ENCODE results near the gene EXOC1.
A peak's percentile ranks its signal among the peaks of the same experiment; 100 is the strongest.
"Not testable (repeated sequence)": the region's sequence is repeated elsewhere in the genome, so short reads cannot be mapped to it uniquely, and the experiment has no call there.

EXOC1 gene

DNA sequence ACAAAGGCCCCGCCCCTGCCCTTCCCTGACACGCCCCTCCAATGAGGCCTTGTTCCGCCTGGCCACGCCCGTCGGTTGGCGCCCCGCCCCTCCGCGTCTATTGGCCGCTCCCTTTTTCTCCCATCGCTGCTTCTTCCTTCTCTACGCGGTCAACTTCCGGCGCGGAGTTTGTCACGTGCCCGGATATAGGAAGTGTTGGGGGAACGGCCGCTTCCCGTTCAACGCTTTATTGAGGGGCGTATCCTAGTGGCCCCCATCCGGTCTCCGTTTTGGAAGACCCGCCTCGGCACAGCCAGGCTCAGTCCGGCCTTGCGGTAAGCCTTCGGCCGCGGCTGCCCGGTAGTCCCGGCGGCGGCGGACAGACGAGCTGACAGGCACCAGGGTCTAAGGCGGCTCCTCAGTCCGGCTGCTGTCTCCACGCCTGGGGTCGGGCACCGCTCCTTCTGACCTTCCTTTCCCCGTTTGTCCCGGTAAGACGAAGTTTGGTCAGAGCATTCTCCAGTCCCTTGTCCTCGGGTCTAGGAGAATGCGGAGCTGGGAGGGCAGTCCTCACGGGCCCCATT, at the start of gene EXOC1:
EXOC1 (plus strand) TSS at position 165 of the 563 bp plus-strand sequence. CDS start 4,676 bp downstream, outside the sequence.
- DNase-seq (ENCODE audit: low spot score), result peak; percentile 96

- no peak for DNase-seq (ENCODE audit: low spot score)
Observed at GRCh38 chr4:55807556-55807955, 45.9 kb upstream of the EXOC1 start.

GRCh38 chr4:55808186-55808585, 45.3 kb upstream of the EXOC1 start:
- DNase-seq (ENCODE audit: low spot score), result no peak

DNA sequence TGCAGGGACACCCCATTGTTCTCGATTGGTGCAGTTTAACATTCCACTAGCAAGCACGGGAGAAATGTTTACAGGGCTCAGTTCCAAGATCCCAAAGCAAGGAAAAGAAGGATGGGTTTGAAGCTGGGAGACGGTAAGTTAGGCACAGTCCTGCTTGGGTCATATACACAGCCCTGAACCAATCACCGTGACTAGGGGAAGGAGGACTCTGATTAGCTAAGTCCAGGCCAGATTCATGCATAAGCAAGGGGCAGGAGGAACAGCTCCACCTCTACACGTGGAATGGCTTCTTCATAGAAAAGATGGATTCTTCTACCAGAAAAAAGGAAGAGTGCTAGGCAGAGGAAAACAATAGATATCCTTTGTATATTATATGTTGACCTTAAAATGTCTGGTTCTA, 44.8 kb upstream of the EXOC1 start:
- DNase-seq (ENCODE audit: low spot score), result no peak

DNA sequence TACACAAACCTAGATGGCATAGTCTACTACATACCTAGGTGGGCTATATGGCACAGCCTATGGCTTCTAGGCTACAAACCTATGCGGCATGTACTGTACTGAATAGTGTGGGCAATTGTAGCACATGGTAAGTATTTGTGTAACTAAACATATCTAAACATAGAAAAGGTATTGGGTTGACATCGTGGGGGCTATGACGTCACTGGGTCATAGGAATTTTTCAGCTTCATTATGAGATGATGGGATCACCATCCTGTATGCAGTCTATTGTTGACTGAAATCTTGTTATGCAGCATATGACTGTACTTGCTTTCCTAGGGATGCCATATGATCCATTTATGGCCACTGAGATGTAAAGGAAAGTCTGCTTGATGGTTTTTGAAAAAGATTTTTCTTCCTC, 35.8 kb upstream of the EXOC1 start:
- DNase-seq (ENCODE audit: low spot score), result no peak

DNA sequence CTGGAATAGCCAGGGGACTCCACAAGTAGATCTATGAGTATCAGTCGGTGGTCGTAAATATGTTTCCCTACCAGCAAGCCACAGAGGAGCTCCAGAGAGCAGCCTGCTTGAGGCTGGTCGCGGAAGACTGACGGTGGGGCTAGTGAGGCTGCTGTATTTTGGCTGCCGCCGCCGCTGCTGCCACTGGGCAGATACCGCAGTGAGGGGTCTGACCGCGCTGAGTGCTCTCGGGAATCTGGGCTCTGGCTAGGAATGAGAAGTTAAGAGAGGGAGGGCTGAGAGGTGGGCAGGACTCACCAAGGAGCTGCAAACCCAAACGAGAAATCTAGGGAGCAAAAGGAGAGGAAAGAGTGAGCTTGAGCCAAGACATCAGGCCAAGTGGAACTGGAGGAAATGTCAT, 33.8 kb upstream of the EXOC1 start, which contains the start of gene EXOC1L:
EXOC1L (plus strand) TSS at position 157 of the 400 bp plus-strand sequence; CDS start at position 394, 237 bp downstream.
- peak; percentile 19 for DNase-seq (ENCODE audit: low spot score)

DNA sequence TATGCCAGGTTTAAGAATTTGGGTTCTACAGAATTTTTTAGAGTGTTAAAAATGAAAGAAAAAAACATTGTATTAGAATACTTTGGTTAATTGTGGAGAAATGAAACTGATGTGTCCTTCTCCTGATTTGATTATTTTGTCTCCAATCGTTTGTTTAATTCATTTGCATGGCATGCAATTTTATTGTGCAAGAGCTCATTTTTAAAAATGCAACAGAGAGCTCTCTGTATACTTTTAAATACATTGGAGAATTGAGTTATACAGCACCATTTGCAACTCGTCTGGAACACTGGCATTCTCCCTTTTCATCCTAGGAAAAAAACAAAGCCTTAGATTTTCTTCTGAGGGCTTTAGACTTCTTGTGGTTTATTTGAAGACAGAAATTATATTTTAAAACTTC, 33.2 kb upstream of the EXOC1 start:
- DNase-seq (ENCODE audit: low spot score), result no peak

- no peak for DNase-seq (ENCODE audit: low spot score)
Observed at GRCh38 chr4:55822329-55822728, 31.1 kb upstream of the EXOC1 start.

GRCh38 chr4:55824865-55825264, 28.6 kb upstream of the EXOC1 start:
- DNase-seq (ENCODE audit: low spot score), result no peak

DNA sequence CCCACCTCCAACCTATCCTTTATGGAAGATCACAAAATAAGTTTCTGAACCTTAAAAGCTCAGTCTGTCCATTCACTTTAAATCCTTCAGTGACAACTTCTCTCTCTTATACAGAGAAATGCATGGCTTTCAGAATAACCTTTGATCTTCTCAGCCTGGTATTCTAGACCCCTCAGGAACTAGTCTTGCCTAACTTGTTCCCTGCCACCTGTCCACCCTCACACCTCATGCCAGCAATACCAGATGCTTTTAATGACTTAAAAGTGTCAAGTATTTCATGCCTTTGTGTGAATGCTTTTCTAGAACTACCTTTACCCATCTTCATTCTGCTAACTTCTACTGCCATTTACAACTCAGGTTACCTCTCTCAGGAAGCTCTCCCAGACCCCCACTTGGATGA, 26.5 kb upstream of the EXOC1 start:
- no peak for DNase-seq (ENCODE audit: low spot score)

DNA sequence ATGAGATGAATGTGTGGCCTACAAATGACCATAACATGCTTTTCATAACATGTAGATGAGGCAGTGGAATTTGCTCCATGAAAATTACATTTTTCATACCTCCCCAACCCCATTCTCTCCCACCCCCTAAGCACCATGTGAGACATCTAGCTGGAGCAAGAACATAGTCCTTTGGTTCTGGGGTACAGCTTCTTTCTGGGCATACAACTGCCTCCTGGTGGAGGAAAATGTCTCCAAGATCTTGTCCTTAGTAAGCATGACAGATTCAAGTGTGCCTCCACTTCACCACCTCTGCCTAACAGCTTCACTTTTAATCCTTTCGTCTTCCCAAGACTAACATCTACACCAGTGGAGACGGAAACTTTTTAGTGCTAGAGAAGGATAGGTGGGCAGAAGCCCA, 25.9 kb upstream of the EXOC1 start:
- DNase-seq (ENCODE audit: low spot score), result no peak

DNA sequence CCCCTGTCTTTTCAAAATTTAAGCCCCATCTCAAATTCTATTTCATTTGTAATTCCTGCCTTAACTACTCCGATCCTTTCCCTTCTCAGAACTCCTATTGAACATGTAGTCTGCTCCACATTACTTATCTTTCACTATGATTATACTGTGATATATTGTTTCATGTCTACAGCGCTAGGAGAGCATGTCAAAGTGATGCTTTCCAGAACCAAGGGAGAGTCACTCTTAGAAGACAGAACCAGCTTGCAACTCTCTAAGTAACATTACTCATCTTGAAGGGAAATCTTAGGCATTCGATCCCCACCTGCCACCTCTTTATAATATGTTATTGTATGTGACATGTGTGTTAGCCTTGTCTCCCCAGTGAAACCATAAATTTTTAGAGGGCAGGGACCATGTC, 23.4 kb upstream of the EXOC1 start:
- DNase-seq (ENCODE audit: low spot score), result no peak

DNA sequence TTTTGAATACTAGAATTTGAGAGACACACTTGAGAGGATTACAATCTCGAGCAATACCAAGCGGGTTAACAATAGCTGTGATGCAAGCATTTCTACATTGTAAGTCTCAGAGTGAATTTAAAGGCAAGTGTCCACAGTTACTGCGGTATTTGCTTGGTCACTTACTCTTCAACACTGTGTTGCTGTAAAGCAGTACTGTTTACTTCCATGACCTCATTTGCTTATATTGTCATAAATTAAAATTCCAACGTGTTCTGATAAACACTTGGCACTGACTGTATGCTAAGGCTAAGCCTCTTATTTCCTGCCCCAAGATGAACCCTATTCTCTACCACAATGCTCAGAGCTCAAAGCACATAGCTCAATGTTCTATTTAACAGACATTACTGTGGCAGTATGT, 22.7 kb upstream of the EXOC1 start:
- DNase-seq (ENCODE audit: low spot score), result no peak

- DNase-seq (ENCODE audit: low spot score), result no peak
Observed at GRCh38 chr4:55834086-55834795, 19.2 kb upstream of the EXOC1 start.

- DNase-seq (ENCODE audit: low spot score), result no peak
Observed at GRCh38 chr4:55837903-55838302, 15.5 kb upstream of the EXOC1 start.

- no peak for DNase-seq (ENCODE audit: low spot score)
Observed at GRCh38 chr4:55838356-55838755, 15.1 kb upstream of the EXOC1 start.

GRCh38 chr4:55838952-55839351, 14.5 kb upstream of the EXOC1 start:
- no peak for DNase-seq (ENCODE audit: low spot score)

GRCh38 chr4:55840956-55841355, 12.5 kb upstream of the EXOC1 start:
- DNase-seq (ENCODE audit: low spot score), result no peak

DNA sequence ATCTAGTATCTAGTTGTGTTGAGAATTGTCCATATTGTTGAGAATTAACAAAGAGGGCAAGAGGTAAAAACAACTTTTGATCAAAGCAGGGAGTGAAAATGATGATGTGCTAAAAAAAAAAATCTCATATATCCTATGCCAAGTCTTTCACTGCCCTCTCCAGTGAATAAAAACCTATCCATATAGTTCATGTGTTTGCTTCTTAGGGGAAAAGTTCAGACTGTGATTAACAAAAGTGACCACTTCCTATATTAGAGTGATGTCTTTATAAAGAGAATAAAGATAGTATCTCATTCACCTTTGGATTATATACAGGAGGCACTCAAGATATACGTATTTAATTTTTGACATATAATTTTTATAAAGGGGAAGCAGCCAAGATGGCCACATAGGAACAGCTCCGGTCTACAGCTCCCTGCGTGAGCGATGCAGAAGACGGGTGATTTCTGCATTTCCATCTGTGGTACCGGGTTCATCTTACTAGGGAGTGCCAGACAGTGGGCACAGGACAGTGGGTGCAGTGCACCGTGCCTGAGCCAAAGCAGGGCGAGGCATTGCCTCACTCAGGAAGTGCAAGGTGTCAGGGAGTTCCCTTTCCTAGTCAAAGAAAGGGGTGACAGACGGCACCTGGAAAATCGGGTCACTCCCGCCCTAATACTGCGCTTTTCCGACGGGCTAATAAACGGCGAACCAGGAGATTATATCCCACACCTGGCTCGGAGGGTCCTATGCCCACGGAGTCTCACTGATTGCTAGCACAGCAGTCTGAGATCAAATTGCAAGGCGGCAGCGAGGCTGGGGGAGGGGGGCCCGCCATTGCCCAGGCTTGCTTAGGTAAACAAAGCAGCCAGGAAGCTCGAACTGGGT, 11.8 kb upstream of the EXOC1 start:
- DNase-seq (ENCODE audit: low spot score), result not testable (repeated sequence)

GRCh38 chr4:55842312-55842711, 11.1 kb upstream of the EXOC1 start:
- not testable (repeated sequence) for DNase-seq (ENCODE audit: low spot score)

DNA sequence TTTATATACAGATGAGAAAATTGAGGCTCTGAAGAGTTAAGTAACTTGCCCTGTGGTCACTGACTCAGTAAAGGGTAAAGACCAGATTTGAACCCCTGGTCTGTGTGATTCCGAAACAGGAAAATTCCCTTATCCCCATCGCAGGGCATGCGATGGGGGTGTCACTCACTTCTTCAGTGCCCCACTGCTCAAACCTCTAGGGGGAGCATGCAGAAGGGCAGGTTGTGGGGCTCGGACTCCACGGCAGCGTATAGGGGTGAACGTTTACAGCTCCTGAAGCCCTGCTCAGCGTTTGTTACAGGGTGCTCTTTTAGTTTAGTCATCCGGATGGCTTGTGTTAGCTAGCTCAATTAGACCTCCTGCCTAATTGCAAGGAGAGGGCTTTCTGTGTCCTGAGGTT, 3.7 kb upstream of the EXOC1 start:
- DNase-seq (ENCODE audit: low spot score), result no peak

DNA sequence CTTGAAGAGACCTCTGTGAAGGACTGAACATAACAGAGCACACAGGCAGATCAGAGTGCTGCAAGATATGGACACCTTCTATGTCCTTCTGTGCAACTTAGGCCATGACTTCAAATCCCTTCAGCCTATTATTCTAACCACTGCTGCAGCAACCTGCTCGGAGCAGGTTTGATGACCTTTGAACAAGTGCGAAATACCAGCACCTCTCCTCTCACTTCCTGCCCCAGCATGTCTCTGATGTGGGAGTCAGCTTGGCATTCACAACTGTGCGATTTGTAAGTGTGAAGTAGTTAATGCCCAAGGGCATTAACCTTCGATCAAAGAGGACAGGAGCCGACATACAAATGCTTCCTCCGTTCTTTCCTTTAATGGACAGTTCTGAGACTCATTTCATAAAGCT, 1.6 kb upstream of the EXOC1 start:
- DNase-seq (ENCODE audit: low spot score), result no peak

DNA sequence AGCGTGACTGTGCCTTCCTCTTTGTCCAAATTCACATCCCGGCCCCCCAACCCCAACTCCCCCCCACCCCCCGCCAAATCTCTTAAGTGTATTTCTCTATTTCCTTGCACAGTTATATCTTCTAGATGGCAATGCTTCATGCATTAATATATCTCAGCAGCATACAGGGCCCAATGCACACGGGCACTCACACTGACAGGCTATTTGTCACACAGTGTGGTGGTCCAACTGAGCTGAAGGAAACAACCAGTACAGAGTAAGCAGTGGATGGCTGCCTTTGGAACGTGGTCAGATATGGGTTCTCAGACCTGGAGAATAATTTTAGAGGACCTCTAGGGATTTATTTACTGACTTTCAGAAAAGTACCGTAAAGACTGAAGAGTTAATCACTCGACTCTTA, 681 bp downstream of the EXOC1 start:
- DNase-seq (ENCODE audit: low spot score), result peak; percentile 11
